Stimulated activated naive CD8-positive, alpha-beta T cell treated with anti-CD3 and anti-CD28 coated beads, Interleukin-15, Interleukin-2, amounts not matched to agents 100 U/mL and 50 U/mL, for 24 hours (primary cell): ENCODE data around the gene TRIM41.
A peak's percentile ranks its signal among the peaks of the same experiment; 100 is the strongest.
"Not testable (repeated sequence)": the region's sequence is repeated elsewhere in the genome, so short reads cannot be mapped to it uniquely, and the experiment has no call there.

Source experiments
- ATAC-seq: fragments of 150-1000 bp; cut with Tn5 transposase; one replicate; pipeline ENCODE4 v1.10.0; 2021
- DNase-seq: peaks from one replicate; pipeline ENCODE4 v3.0.0; 2021

The TRIM41 gene

DNA sequence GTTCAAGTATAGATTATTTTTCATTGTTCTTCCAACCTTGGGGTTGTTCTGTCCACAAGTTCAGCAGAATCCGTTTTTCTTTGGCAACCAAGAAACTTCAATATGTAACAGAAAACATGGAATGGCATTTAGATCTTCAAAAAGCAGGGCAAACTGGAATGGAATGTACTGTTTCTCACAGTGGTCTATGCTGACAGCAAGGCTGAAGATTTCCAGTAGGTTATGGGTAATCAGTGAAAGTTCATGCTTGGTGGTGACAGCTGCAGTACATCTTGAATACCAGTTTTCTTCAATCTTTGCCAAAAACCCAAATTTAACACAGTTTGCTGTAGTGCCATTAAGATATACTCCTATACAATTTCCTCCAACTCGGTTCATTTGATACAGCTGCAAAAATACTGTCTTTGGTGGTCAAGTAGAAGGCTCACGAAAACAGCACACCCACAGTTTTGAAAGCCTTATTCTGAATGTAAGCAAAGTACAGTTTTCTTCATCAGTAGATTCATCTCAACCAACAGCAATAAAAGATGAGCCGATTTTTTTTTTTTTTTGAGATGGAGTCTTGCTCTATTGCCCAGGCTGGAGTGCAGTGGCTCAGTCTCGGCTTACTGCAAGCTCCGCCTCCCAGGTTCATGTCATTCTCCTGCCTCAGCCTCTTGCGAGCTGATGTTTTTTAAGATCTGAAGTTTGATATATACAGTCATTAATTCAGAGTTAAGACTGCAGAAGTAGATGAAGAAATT lies 32.9 kb downstream of the TRIM41 start:
- DNase-seq (no peak), ATAC-seq (no peak)

DNA sequence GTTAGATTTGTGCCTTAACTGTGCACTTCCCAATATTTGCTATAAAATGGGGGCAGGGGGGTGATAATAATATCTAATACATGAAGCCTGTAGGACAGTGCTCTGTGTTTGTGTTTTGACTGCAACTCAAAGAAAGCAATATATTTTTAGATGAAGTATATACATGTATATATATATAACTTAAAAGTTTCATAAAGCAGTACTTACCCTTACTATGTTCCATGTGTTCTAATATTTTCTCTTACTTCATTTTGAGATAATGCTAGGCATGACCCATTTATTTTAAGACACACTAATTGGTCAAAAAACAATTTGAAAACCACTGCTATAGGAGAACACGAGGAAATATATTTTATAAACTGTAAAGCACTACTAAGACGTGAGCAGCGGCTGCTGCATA lies 35.5 kb downstream of the TRIM41 start:
- ATAC-seq (no peak), DNase-seq (no peak)

DNA sequence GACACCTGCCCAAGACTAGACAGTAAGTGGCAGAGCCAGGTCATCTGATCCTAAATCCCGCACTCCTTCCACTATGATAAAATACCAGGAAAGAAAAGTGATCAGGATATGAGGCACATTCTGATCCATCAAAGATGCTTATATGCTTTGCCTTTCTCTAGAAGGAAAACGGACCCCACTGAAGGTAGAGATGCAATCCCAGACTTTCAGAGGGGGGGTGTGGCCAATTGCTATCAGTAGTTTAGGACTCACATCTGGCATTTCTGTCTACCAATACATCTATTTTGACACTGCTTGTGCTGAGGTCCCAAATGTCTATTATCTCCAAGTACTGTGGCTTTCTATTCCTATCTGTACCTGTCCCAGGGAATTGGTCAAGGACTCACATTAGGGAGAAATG lies 36.2 kb downstream of the TRIM41 start:
- no peak for ATAC-seq

GRCh38 chr5:181259974-181260719 lies 37.1 kb downstream of the TRIM41 start:
- no peak for ATAC-seq
- DNase-seq, result no peak

More for the DNA sequence above, 36.2 kb downstream of the TRIM41 start:
- DNase-seq, result no peak

GRCh38 chr5:181260720-181261319 lies 37.7 kb downstream of the TRIM41 start, which contains the start of gene TRIM52:
Gene TRIM52, minus strand, starts transcription at chr5:181261143. Its CDS starts 330 bp downstream, at chr5:181260813.
- DNase-seq, result peak; percentile 91
- peak; percentile 91 for ATAC-seq

- ATAC-seq, result peak; percentile 62
These were observed 38.4 kb downstream of the TRIM41 start for GRCh38 chr5:181261320-181262049.

DNA sequence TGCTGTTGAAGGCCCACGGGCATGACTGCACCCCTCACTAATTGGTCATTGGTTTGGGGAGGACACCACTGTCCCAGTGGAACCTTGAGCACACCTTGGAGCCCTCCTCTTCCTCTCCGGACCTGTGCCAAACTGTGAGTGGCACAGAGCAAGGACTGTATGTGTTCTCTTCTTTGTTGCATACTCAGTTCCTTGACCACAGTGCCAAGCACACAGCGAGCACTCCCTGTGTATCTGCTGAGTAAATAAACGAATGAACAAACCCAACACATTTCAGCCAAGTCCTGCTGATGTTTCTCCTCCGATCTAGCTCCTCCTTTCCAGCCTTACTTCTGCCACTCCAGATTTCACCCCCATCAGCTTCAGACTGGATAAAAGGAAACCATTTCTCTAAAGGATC lies 40.6 kb downstream of the TRIM41 start:
- ATAC-seq (no peak), DNase-seq (no peak)

More at GRCh38 chr5:181261320-181262049, 38.4 kb downstream of the TRIM41 start:
- DNase-seq, result peak; percentile 73

DNA sequence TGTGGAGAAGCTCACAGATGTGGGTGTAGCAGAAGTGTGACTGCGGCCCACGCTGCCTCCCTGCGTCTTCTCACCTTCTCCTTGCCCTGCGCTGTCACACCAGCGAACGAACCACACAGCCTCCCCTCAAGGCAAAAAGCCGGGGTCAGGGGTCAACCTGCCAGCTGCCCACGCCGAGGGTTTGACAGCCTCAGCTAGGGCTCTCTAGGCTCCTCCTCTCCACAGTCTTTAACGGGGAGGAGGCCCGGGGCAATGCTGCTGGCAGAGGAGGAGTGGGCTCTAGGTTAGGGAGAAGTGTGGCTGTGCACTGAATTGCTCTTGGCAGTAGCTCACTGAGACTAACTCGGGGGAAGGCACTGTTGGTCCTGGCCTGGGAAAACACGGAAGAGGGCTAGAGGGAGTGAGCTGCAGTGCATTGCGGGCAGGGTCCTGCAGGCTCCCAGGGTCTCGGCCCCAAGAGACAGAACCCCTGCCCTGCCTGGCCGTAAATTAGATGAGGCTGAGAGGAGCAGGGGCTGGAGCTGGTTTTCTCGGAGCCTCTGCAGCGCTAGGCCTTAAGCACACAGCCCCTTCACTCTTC lies 42.1 kb downstream of the TRIM41 start:
- DNase-seq (no peak), ATAC-seq (no peak)

DNA sequence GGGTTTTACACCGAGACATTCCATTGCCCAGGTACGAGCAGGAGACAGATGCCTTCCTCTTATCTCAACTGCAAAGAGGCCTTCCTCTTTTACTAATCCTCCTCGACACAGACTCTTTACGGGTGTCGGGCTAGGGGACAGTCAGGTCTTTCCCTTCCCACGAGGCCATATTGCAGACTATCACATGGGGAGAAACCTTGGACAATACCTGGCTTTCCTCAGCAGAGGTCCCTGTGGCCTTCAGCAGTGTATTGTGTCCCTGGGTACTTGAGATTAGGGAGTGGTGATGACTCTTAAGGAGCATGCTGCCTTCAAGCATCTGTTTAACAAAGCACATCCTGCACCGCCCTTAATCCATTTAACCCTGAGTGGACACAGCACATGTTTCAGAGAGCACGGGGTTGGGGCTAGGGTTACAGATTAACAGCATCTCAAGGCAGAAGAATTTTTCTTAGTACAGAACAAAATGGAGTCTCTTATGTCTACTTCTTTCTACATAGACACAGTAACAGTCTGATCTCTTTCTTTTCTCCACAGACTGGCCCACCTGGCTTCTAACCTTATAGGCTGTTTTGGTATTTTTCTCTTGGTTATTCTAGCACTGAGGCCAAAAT lies 44.3 kb downstream of the TRIM41 start:
- ATAC-seq, DNase-seq: not testable (repeated sequence)

- ATAC-seq, DNase-seq: not testable (repeated sequence)
These were observed 44.8 kb downstream of the TRIM41 start for GRCh38 chr5:181267907-181268306.

- no peak for DNase-seq
- no peak for ATAC-seq
These were observed 48.0 kb downstream of the TRIM41 start for GRCh38 chr5:181271081-181271480.

- ATAC-seq, result peak; percentile 36
These were observed 50.3 kb downstream of the TRIM41 start for GRCh38 chr5:181273433-181273744.

GRCh38 chr5:181280251-181280762 lies 57.2 kb downstream of the TRIM41 start:
- no peak for ATAC-seq

More at GRCh38 chr5:181273433-181273744, 50.3 kb downstream of the TRIM41 start:
- peak; percentile 35 for DNase-seq

GRCh38 chr5:181281077-181281983 lies 58.2 kb downstream of the TRIM41 start:
- DNase-seq, result no peak
- no peak for ATAC-seq

More at GRCh38 chr5:181280251-181280762, 57.2 kb downstream of the TRIM41 start:
- no peak for DNase-seq

DNA sequence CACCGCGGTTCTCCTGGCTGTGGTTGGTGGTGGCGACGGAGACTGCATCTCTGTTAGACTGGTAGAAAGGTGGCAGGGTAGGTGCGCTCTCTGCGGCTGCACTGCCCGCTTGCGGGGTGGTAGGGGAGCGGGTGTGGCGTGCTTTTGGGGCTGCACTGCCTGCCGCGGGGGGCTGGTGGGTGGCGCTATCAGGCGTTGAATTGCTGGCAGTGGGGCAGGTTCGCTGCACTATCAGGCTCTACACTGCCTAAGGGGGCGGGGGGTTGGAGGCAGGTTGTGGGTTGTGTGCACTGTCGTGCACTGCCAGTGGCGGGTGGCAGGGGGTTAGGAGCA lies 58.9 kb downstream of the TRIM41 start:
- no peak for ATAC-seq
- no peak for DNase-seq

DNA sequence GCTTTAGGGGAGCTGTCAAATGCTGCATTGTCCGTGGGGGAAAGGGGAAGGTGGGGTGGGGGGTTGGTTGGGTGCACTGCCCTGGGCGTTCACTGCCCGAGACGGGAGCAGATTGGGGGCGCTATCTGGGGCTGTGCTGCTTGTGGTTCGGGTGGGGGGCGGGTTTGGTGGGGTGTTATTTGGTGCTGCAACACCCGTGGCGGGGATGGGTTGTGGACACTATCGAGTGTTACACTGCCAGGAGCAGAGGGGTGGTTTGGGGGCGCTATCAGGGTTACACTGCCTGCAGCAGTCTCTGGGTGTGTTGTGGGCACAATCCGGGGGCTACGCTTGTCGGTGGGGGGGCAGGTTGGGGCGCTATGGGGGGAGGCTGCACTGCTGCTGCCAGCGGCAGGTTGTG lies 59.3 kb downstream of the TRIM41 start:
- ATAC-seq, DNase-seq: not testable (repeated sequence)

- ATAC-seq, result no peak
- DNase-seq, result no peak
These were observed 59.8 kb downstream of the TRIM41 start for GRCh38 chr5:181282874-181283273.

- ATAC-seq (peak; percentile 28), DNase-seq (no peak)
These were observed 60.3 kb downstream of the TRIM41 start for GRCh38 chr5:181283347-181283746.

DNA sequence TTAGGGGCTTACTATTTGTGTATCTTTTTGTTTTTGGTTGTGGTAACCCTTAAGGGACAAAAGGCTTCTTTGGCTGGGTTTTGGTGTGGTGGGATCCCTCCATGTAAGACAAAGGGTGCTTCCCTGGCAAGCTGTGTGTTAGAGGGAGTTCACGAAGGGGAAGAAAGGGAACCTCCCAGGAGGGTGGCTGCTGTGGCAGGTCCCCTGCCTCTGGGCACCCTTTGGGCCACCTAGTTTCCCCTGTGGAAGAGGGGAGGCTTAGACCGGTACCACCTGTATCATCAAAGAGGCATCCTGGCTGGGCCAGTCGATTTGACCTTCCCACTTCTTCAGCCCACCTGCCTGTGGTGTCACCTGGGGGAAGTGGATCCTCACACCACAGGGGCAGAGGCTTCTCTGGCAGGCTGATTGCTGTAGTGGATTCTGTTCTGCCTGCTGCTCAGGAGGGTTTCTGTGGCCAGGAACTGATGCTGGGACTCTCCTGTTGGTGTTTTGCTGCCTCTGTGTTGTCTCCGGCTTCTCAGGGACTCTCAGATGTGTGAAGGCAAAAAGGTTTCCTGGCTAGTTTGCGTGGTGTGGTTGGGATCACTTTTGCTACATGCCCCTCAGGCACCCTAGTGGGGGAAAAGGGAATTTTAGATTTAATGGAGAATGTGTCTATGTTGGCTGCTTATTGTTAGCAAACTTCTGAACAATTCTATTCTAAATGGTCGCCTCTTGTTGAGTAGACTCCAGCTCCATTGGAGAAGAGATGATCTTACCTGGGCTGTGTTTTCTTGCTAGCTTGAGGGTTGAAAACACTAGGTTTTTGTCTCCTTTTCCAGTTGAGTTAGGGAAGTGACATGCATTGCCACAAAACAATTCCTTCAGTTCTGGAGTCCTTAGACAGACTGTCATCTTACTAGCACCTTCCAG lies 61.0 kb downstream of the TRIM41 start:
- ATAC-seq, result not testable (repeated sequence)

More for the DNA sequence above, 61.0 kb downstream of the TRIM41 start:
- not testable (repeated sequence) for DNase-seq
